ENCODE measurements around the gene AGBL4.

Gene AGBL4

DNA sequence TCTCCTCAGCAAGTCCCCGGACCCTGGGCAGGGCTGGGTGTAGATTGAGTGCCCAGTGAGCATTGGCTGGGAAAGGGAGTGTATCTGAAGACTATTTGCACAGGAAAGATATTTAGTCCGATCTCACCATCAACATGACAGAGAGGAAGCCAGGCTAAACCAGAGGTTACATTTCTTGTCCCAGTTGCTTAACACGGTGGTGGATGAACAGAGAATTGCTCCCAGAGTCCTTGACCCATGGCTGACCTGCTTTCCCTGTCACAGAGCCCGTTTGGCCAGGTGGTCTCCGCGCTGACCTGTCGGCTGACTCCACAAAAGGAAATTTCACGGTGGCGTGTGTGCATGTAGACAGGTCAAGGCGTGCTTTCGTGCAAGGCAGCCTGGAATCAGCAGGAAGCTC lies 1330.6 kb downstream of the AGBL4 start:
- FAIRE-seq: no peak

DNA sequence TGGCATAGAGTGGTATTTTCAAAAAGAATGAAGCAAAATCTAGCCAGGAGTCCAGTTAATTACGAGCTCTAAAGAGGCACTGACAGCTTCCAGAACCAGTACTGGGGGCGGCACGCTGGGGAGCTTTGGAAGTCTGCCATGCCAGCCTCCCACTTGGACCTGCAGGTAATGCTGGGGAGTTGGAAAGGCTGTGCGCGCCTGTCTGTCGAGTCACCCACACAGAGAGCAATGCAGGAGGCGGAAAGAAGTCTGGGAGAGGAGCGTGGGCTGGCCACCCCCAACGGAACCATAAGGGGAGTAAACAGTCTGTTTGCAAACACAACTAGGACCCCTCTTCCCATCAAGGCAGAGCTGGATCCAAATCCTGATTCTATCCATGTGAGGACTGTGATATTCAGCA lies 1331.5 kb downstream of the AGBL4 start:
- FAIRE-seq: no peak

DNA sequence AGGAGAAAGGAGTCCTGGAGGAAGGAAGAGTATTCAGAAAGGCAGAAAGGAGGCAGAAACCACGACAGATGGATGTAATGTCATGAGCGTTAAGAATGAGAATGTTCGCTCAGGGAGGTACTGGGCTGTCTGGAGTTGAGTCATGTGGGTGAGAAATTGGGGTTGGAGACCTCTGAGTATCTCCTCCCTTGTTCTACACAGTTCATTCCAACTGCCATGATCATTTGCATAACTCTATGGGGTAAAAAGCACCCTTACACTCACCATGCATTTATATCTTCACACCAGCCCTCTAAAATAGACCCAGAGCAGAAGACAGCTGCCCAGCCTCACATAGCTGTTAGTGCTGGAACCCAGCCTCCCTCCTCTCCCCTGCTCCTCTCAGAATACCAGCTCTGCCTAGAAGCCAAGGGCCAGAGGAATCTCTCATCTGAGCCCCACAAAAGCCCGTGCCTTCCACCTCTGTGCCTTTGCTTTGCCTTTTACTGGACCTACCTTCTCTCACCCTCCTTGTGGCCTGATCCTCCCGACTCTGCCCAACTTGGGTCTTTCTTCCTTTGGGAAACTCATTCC lies 1332.2 kb downstream of the AGBL4 start:
- FAIRE-seq: no peak

DNA sequence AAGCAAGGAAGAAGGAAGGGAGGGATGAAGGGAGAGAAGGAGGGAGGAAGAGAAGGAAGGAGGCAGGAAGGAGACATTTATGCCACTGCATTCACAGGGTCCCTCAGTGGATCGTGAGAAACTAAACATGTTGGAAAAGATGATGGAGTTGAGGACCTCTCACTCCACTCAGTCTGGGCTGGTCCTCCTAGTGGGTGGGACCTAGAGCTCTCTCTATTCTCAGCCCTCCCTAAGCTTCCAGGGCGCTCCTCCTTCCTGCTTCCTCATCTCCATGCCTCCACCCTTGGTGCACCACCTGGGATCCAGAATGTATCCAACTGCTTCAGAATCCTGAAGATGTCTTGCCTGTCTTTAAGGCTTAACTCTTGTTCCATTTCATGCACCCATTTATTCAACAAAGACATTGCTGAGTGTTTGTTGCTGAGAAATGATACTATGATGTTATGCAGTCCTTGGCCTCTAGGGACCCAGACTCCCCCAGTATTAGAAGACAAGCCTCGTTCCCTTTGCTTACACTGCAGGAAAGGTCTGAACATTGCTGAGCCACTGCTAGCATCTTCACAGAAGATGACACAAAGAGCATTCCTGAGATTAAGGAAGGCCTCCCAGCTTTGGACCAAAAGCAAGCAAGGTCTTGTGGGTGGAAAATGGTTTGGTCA lies 1335.5 kb downstream of the AGBL4 start:
- no peak for FAIRE-seq

DNA sequence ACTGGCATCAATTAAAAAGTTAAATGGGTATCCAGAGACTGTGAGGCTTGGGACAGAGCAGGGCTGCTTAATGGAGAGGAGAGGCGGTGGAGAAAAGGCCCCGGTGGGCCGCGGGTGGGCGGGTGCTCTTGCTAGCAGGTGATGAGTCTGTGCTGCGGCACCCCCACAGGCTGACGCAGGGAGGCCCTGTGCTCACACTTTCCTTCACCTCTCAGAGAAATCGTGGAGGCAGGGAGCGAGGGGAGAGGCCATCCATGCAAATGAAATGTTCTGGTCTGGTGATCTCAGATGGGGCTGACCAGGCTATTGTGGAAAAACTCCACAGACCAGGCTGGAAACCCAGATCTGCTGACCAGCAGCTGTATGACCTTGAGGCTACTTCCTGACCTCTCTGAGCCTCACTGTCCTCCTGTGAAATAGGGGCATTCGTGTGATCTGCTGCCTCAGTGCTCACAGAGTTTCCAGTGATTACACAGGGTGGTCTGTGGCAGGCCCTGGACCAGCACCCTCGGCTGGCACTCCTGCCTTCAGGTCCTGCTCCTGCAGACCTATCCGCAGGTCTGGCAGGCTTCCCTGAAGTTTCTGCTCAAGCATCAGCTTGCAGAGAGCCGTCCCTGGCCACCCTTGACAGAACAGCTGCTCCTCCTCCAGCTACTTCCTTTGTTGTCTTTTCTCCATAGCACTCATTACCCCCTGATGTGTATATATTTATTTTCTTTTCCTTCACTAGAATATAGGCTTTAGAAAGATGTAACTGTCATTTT lies 1336.3 kb downstream of the AGBL4 start:
- FAIRE-seq: no peak

DNA sequence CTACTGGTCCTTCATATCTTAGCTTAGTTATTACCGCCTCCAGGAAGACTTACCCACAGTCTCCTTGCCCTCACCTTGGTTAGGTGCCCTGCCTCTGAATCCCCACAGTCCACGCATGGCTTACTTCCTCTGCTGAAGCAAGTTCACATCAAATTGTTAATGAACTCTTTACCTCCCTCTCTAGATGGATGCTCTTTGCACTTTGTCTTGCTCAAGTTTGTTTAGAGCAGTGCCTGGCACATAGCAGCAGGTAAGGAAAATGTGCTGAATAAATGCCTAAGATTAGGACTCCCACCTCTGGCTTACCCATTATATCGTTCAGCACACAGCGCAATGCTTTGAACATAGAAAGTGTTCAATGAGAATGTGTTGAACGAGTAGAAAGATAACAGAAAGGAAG lies 1337.6 kb downstream of the AGBL4 start:
- FAIRE-seq: no peak

DNA sequence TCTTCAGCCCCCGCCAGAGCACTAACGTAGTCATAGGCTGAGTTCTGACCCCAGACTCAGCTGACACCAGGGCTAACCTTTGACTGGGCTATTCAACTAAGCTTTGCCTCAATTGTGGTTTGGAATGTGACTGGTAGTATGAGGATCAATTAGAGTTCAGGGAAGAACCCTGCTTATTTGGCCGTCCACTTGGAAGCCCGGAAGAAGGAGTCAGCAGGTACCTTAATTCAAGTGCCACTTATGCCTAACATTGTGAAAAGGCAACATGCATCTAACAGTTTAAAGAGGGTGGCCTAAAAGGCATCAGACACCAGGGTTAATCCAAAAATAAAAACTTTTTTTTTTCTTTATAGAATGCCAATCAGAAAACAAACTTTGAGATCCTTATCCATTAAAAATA lies 1339.4 kb downstream of the AGBL4 start:
- FAIRE-seq: no peak

DNA sequence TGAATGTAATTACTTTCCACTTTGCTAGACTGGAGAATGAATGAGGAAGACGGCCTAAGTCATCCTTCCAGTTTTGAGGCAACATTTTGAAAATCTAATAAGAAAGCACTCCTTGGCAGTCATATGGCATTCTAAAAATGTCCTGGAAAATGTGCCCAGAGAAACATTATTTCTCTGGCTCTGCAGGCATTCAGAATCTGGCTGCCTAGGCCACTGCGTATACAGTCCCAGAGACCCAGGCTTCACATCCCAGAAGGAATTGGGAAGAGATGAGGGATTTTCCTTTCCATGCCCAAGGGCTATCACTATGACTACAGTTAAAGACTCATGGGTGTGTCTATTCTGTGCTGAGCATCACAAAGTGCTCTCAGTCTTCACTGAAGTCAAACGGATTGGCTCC lies 1339.9 kb downstream of the AGBL4 start:
- FAIRE-seq: no peak

DNA sequence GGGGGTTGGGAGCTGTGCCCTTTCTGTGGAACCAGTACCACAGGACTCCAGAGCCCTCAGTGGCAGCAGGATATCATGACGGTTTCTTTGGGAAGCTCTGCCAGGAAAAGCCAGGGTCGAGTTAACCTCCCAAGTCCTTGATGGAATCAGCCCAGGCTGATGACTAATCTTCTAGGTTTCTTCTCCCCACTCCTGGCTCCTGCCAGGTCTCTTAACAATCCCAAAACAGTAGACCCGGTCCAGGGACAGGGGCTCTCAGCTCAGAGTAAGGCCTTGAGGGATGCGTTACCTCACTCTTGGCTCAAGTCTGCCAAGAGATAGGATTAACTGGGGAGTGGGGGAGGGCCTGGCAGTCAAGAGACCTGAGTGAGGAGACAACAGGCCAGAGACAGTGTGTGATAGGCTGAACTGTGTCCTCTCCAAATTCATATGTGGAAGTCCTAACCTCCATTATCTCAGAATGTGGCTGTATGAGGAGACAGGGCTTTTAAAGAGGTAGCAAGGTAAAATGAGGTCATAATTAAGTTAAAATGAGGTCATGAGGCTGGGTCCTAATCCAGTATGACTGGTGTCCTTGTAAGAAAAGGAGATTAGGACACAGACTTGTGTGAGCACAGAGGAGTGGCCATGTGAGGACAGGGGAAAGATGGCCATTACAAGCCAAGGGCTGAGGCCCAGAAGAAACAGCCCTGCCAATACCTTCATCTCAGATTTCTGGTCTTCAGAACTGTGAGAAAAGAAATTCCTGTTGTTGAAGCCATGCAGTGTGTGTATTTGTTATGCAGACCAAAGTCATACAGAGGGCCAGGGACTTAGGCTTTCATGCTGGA lies 1342.1 kb downstream of the AGBL4 start:
- FAIRE-seq: no peak

DNA sequence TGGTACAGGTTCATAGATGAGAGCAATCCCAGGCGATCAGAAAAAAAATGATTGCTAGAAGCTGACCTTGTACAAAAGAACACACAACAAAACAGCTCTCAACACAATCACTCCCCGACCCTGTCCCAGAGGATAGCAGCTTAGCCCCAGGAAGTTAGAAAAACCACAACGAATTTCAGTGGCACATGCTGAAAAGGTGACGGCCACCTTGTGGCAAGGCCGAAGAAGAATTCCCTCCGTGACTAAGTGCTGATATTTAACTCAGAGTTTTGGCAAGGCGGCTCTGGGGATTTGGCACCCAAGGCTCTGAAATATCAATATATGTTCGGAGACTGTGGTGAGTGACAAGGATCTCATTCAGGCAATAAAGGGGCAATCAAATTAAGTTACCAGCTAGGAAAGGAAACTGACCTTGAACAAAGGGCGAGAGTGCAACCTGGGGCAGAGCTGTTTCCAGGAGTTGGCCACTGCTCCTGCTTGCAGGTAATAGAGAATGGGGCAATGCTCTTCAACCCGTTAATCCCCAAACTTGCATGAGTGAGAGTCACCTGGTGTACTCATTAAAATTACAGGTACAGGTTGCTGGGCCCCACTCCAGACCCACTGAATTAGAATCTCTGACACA lies 1343.2 kb downstream of the AGBL4 start:
- FAIRE-seq: no peak

DNA sequence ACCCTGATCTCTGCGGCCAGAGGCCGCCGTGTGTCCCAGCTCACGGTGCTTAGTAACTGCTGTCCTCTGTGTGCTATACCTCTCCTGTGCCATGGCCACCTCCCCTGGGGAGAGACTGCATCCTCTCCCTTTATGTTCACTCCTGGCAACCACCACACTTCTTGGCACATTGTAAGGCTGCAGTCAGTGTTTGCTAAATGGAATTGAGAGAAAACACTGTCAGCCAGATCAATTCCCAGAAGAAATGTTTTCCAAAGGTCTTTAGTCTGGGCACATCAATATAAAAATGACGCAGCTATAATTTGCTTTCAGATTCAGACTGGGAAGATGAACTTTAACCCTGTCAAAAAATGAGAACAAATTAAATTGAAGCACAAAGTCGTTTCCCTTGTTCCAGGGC lies 1343.9 kb downstream of the AGBL4 start:
- no peak for FAIRE-seq

DNA sequence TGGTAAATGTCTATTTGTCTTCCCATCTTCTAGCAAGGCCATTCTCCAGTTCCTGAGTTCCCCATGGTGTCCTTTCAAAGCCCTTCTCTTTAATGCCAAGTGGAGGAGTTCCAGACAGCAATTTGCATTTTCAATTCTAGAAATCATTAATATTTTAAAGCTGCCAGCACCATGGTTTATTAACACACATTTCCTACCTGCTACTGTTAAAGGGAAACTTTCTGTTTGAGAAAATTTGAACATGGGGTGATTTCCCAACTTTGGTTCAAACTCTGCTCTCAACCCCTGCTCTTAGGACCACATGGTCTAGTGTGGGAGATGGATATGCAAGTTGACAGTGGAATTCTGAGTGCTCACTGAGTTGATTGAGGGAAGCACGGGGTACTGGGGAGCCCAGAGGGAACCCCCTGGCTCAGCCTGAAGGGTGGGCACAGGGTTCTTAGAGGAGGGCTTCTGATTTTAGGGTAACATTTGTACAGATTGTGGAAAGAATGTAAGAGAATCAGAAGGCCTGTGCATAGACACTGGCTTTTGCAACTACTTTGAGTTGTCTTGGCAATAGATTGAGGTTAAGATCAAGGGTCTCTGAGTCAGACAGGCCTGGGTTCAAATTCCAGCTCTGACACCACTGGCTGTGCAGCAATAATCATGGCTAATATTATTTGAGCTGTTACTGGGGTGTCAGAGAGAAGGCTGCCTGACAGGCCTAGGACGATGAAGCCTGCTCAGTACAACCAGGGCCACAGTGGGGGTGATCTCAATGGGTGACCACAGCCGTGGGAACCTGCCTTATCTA lies 1344.8 kb downstream of the AGBL4 start:
- FAIRE-seq: no peak

DNA sequence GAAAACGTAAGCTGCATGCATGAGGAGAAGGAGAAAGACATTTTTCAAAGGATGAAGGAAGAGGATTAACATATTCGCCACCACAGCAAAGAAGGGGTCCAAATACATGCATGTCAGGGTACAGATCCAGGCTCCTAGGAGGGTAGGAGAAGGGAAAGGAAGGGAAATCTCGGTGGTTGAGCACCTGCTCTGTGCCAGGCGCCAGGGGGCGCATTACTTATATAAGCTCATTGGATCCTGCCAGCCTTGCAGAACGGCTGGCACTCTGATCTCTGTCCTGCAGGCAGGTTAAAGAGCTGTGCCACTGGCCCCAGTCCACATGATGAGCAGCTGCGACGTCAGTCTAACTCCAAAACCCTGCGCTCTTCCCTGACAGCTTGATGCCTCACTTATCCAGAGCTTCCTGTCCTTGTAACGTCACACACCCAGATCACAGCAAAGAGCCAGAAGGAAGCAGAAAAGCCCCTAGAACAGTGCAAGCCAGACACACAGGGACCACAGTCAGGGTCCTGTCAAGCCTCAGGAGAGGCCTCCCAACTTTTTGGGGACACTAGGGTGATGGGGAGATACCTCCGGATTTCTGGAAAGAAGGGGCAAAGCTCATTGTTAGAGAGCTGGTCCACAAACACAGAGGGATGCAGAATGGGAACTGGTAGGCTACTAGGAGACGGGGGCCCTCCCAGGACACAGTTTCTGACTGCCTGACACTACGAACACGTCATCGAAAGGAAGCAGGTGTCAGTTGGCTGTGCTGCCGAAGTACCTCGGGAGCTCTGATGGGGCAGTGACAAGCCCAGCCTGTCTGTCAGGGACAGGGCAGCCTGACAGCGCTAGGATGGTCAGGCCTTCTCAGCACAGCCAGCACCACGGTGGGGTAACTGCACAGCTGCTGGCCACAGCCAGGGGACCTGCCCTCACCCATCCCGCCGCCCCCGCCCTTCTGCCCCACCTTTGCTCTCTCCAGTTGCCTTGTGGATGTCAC lies 1346.2 kb downstream of the AGBL4 start:
- no peak for FAIRE-seq

DNA sequence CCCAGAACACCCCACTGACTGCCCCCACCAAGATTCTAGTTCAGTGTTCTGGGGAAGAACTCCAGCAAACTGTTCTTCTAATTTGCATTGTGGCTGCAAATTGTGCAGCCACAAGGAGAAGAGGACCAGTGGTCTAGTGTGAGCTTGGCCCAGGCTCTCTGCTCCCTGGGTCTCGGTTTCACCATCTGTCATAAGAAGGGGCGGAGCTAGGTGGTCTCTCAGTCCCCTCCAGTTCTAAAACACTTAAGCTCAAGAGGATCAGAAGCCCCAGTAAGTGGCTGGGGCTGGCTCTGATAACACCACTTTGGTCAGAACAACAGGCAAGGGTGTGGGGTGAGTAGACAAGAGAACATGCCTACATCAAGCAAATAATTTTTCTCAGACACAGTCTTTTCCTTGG lies 1346.9 kb downstream of the AGBL4 start:
- FAIRE-seq: no peak

DNA sequence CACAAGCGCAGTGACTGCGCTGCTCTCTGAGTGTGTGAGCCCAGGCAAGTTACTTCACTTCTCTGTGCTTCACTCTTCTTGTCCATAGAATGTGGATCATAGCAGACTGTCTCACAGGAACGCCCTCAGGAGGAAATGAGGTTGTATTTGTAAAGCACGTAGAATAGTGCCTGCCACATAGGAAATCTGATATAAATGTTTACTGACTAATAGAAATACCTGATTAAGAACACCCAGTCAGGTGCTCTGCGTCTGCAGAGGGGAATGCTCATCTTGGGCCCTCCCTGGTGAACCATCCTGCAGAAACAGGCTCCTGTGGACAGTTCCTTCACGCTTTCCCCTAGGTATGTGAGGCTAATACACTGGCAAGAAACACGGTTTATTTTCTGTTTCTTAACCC lies 1347.4 kb downstream of the AGBL4 start:
- no peak for FAIRE-seq

DNA sequence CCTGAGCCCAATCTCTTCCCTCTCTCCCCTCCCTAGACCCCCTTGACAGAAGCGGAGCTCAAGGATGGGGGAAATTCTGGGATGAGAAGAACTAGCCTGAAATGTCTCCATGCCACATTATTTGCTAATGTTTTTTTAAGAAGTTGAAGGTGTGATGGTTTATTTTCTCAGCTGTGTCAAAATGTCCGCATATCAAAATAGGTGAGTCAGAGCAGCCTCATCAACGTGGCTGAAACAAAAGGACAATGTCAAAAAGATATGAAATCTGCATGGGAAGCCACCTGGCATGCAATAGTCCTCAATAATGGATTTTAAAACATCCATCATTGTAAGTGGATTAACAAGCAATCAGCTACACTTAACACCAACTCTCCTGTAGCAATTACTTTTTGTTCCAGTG lies 1348.5 kb downstream of the AGBL4 start:
- FAIRE-seq: no peak

DNA sequence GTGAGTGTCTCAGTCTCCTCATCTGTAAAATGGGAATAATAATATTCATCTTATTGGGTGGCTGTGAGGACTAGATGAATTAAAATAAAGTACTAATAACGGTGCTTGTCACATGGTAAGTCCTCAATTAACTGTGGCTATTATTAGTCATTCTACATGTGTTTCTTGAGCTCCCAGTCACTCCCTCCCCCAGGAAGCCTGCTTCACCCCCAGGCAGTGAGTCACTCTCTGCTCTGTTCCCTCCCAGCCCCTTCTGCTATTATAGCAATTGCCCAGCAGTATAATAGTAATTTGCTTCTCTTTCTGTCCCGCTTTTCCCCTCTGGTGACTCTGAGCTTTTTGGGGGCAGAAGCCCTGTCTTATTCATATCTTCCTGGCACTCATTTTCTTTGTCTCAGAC lies 1349.1 kb downstream of the AGBL4 start:
- no peak for FAIRE-seq

DNA sequence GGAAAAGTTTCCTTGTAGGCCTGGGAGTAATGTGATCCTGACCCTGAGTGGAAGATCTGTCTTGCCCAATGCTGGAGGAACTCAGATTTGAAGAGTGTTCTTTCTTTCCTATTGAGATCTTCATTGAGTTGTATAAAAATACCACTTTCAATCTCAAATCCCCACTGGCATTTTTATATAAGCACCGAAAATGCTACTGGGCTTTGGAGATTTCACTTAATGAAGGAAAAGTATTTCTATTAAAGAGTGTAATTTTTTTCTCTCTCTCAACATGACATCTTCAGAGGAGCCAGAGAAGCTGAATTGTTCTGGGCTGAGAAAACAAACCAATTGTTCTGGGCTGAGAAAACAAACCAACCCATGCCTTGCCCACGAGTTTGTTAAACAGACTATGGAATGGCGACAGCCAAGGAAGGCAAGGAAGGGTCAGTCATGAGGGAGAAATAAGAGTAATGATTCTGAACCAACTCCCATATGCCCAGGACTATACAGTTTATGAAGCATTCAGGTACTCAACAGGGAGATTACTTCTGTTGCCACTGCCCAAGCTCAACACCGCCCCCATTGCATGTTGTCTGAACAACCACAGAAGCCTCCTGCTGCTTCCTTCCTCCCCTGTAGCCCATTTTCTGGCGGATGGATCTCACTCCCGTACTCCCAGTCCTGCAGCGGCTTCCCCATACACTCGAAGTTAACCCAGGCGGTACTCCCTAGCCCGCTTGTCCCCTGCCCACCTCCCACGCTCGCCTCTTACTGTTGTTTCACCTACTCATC lies 1350.2 kb downstream of the AGBL4 start:
- no peak for FAIRE-seq

DNA sequence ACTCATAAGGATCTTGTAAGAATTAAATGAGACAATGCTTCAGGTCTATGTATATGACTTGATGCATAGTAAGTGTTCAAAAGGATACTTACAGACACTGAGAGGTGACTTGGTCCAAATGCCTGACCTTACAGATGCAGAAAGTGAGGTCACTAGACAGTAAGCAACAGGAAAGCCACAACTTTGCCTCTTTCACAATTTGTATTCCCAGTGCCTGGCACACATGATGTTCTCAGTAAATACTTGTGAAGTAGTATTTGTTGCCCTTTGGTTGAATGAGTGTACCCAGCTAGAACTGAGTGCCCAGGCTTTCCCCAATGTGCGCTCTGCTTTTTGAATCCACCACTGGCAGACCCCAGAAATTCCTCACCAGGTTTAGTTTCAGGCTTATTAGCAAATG lies 1352.2 kb downstream of the AGBL4 start:
- FAIRE-seq: no peak
